ENCODE data around the gene ZPR1. TPM values are rescaled to one million over a fixed set of nuclear protein-coding genes. Genes with fewer than 3 reads are reported as not detected.
"Not testable (repeated sequence)": the region's sequence is repeated elsewhere in the genome, so short reads cannot be mapped to it uniquely, and the experiment has no call there.

ZPR1 gene
- polyA plus RNA-seq, 5 donors, result 46.1 to 54.3 (median 52.3) TPM

DNA sequence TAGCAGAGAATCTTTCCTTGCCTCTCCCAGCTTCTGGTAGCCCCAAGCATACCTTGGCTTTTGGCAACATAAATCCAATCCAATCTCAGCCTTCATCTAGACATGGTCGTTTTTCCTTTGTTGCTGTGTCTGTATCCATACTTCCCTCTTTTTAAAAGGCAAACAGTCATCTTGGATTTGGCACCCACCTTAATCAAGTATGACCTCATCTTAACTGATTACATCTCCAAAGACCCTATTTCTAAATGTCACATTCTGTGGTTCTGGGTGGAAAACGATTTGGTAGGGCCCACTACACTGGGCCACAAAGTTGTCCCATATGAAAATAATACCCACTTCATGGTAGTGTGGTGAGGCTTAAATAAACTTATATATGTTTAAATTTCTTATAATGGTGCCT lies 15.9 kb downstream of the ZPR1 start:
- no peak for DNase-seq

DNA sequence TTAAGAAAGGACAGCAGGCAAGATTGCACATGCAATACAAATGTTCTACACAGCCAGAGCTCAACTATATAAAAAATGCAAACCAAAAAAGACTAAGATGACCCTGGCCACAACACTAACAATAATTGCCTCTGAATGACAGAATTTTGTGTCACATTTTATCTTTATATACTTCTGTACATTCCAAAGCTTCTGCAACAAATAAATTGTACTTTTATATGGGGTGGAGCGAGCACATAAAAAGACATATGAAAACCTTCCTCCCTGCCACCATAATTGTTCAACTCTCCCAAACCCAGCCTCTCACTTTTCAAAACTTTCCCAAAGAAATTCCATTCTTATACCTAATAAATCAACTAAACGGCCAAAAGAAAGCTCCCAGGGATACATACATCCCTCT lies 25.7 kb downstream of the ZPR1 start:
- no peak for DNase-seq

DNA sequence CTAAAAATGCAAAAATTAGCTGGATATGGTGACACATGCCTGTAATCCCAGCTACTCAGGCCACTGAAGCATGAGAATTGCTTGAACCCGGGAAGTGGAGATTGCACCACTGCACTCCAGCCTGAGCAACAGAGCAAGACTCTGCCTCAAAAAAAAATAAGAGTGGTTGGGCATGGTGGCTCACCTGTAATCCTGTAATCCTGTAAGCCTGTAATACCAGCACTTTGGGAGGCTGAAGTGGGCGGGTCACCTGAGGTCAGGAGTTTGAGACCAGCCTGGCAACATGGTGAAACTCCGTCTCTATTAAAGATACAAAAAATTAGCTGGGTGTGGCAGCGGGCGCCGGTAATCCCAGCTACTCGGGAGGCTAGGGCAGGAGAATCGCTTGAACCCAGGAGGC lies 31.8 kb downstream of the ZPR1 start:
- not testable (repeated sequence) for DNase-seq

GRCh38 chr11:116750070-116750718 lies 37.6 kb downstream of the ZPR1 start:
- DNase-seq, result no peak

- DNase-seq, result no peak
Observed at GRCh38 chr11:116742104-116742503, 45.7 kb downstream of the ZPR1 start.

DNA sequence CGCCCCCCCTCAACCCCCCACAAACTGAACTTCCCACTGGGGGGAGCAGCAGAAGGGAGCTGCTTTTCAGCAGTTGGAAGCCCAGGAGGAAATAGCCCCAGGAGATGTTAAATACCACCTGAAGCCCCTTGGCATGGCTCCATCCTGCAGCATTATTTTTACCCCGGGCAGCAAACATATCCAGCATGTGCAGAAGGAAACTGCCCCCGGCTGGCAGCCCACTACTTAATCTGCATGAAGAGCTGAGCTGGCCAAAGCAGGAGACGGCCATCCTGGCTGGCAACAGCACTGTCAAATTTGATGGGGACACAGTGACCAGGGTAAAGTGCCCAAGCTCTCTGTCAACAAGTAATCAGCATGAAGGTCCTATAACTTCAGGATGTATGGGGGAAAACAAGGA lies 47.1 kb downstream of the ZPR1 start:
- no peak for DNase-seq

DNA sequence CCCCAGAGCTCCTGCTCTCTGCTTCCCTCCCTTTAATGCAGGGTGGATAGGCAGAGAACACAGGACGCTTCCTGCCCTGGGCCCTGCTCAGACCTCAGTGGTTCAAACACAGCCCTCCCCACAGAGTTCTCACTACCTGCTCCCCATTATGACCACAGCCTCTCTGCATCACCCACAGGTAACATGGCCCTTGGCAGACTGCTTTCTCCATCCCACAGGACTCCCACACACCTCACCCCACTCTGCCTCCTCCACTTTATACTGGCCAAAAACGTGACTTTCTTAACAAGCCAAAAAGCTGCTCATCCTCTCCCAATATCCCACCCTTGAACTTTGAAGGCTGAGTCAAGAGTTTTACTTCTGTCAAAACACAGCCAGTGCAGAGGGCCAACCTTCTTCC lies 48.8 kb downstream of the ZPR1 start:
- DNase-seq, result no peak

DNA sequence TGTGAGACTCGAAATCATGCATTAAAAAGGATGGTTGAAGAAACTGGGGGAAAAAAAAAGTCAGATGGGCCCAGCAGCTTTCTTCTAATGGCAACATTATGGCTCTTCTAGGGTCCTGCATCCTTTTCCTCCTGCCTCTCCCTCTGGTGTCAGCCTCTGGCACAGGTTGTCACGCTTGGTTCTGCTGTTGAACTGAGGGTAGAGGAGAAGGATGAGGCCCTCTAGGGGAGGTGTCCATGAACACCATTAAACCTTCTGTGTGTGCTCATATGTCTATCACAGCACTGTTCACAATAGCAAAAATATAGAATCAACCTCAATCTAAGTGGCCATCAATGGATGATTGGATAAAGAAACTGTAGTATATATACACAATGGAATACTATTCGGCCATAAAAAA lies 51.1 kb downstream of the ZPR1 start:
- no peak for DNase-seq

- DNase-seq, result no peak
Observed at GRCh38 chr11:116733969-116734508, 53.8 kb downstream of the ZPR1 start.

- no peak for DNase-seq
Observed at GRCh38 chr11:116733043-116733755, 54.6 kb downstream of the ZPR1 start.

DNA sequence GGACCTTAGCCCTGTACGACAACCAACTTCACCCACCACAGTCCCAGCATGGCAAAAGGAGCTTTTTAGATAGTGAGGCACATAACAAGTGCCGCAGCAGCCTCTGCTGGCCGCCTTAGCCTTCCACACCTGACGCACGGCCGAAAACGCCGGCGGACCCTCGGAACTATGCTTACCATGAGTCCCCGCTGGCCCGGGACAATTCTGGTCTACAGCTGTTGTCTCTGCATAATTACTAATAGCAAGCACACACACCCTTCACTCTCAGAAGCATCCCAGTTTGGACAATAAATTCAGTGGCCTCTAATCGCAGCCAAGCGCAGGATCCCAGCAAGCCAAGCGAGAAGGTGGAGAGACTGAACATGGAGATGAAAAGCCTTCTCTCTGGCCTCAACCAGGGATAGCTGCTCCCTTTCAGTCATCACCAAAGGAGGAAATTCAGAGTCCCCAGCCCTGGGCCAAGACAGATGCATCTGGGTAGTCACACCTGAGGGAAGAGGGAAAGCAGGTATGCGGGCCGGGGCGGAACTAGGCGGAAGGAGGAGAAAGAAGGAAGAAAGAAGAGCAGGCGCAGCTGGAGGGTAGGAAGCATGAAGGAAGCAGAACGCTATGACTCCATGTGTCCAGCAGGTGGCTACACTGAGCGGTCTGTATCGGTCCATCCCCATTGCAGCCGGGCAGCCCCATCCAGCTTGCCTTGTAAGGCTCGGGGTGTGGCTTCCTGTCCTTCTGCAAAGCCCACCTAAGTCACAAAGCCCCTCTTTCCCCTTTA lies 55.4 kb downstream of the ZPR1 start:
- peak in 1 of 2 donors; percentile 41 for DNase-seq

DNA sequence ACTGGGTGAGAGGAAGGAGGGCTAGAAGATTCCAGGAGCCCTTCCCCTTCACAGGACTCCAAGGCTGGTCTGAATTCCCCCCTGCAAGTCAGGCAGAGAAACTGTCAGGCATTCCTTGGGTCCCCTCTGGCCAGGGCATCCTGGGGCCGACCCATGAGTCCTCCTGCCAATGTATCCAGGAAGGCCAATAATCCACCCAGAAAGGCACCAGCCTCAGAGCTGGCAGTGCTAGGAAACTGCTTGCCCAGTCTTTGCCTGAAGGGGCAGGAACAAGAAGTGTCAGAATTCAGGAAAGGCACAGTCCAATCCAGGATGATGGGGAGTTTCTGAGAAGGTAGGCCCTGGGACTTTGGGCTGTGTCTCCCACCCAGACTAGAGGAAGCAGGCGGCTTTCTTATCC lies 56.0 kb downstream of the ZPR1 start:
- no peak for DNase-seq

- DNase-seq, result no peak
Observed at GRCh38 chr11:116731097-116731761, 56.6 kb downstream of the ZPR1 start.

GRCh38 chr11:116730601-116731000 lies 57.2 kb downstream of the ZPR1 start:
- no peak for DNase-seq

DNA sequence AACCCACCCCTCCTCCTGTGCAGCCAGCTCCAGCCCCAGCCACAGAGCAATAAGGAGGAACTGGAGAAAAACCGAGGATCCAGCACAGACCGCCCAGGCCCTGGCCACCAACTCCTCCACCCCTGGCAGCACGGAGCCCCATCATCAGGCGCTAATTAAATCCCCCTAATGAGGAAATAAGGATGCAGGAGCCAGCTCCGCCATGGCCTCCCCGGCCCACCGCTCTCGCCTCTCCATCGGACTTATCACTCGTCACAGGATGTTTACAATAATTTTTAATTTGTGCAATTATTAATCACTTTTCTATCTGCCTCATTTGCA lies 57.6 kb downstream of the ZPR1 start:
- no peak for DNase-seq

- DNase-seq, result no peak
Observed at GRCh38 chr11:116729501-116730240, 58.2 kb downstream of the ZPR1 start.

DNA sequence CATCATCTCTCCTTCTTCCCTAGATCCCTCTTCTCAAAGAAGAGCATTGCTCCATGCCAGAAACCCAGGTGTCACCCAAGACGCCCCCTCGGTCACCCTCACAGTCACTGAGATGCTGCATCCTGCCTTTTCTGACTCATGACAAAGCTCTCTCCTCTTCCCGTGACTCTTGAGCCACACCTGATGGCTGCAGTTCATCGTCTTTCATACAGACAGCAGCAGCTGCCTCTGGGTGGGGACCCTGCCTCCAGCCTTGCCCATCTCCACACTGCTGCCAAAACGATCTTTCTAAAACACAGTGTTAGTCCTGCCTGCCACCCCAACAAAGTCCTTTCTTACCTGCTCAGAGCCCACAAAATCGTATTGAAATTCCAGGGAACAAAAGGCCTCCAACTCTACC lies 59.8 kb downstream of the ZPR1 start:
- no peak for DNase-seq

GRCh38 chr11:116725434-116726221 lies 62.2 kb downstream of the ZPR1 start:
- DNase-seq, result no peak

DNA sequence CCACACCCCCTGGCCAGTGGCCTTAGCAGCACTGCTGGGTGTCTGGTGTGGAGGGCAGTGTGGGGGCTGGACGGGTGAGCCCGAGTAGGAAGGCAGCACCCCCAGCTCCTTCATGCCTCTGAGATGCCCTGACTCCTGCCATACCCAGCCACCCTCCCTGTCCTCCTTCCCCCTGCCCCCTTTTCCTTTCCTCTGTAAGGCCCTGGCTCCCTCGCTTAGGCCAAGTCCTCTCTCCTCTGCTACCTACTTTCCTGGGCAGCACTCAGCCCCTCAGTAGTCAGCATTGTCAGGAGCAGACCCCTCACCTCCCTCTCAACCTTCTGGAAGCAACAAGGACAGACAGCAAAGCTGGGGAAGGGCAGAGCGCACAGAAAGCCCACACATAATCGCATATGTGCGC lies 63.0 kb downstream of the ZPR1 start:
- DNase-seq, result no peak
